ENCODE measurements around the gene PRND.

GRCh38 chr20:4724459-4725262 lies 3.0 kb downstream of the PRND start:
- TF ChIP-seq CEBPB (IDR thresholded peaks at IDR 0.05): no peak
- TF ChIP-seq EP300 (IDR thresholded peaks at IDR 0.05; ENCODE audit: borderline replicate concordance): no peak
- no peak for TF ChIP-seq FOXM1 (IDR thresholded peaks at IDR 0.05; ENCODE audit: borderline replicate concordance, low read depth)
- TF ChIP-seq USF1 (IDR thresholded peaks at IDR 0.05): no peak
- TF ChIP-seq TCF12 (IDR thresholded peaks at IDR 0.05; ENCODE audit: low read depth): no peak
- TF ChIP-seq TEAD4 (IDR thresholded peaks at IDR 0.05): no peak
- no peak for TF ChIP-seq ZBTB7A (IDR thresholded peaks at IDR 0.05; ENCODE audit: low read depth)
- no peak for TF ChIP-seq RAD21 (IDR thresholded peaks at IDR 0.05; ENCODE audit: low read depth)

Data from Ishikawa (cell line).